Measurements from ENCODE around the gene ZNF177.
A peak's percentile ranks its signal among the peaks of the same experiment; 100 is the strongest.

The ZNF177 gene

DNA sequence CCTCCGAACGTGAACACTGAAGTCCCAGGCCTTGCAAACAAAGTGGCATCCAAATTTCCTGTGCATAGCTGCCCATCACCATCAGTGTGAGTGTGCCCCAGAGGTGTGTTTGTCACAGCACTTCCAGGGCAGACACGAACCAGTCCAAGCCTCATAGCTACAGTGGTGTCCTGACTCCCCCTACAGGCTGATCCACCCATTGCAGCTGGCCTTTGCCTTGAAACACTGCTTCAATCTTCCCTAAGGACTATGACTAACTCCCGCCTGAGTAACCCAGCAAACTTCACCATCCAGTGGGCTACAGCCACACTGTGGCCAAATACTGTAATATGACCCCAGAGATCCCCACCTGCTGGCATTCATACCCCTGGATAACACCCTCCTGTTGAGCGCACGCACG, 68.7 kb downstream of the ZNF177 start:
- DNase-seq, result peak; percentile 5

Data from activated gamma-delta T cell treated with Interleukin-2 at 50 U/mL for 16 hours (primary cell).